KG1 (cell line): ENCODE measurements around the gene LDLRAD3.
A peak's percentile ranks its signal among the peaks of the same experiment; 100 is the strongest.

Source experiments
- DNase-seq: peaks from one replicate; lab custom pipeline; 2025; lab: John Stamatoyannopoulos, UW

LDLRAD3 gene

GRCh38 chr11:36077368-36077767 lies 133.5 kb downstream of the LDLRAD3 start:
- DNase-seq = no peak

GRCh38 chr11:36077886-36078685 lies 134.2 kb downstream of the LDLRAD3 start:
- DNase-seq = no peak

- DNase-seq = no peak
These were observed 134.8 kb downstream of the LDLRAD3 start for GRCh38 chr11:36078686-36079055.

- no peak for DNase-seq
These were observed 136.2 kb downstream of the LDLRAD3 start for GRCh38 chr11:36079878-36080675.

- DNase-seq = no peak
These were observed 137.5 kb downstream of the LDLRAD3 start for GRCh38 chr11:36081274-36081945.

DNA sequence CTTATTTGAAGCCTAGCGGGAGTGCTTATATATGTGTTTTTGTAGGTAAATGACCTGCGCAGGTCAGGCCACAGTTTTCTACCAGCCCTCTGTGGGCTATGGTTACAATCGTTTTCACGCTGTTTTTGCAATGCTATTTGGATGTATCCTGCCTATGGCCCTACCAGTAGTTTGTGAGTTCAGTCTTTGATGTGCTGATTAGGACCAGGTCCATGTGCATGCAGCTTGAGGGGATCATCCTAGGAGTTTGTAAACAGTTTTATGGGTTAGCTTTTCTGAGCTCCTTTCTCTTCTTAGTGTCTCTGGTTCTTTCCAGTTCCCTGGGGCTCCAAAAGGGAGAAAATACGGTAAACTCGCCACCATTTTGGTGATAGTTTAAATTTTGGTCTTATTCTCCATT lies 142.5 kb downstream of the LDLRAD3 start:
- no peak for DNase-seq

DNA sequence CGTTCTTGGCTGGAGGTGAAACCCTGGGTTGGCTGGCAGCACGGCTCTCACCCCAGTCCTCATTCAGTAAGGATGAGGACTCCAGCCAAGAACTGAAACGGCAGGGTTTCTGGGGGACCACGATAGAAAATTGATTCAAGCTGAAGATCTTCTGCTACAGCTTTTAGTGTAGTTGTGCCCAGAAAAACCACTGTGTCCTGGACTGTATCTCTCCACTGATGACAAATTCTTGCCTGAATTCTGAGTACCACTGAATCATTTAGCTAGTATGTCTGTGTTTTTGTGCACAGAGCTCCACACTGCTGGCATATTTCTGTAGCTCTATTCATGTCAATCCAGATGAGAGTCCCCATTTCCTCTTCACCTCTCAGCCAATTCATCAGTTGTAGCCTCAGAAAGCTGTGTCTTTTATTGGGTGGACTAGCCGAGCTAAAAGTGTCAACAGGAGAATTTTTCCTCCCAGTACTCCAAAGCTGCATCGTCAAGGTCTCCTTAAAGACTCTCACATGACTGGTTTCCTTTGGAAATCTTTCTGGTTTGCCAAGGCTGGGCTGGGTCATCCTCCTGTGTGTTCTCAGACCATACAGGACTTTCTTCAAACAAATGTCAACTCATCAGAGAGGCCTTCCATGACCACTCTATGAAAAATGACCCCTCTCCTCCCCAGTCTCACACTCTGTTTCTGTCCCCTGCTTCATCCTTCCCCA lies 144.6 kb downstream of the LDLRAD3 start:
- DNase-seq = no peak

GRCh38 chr11:36089920-36090319 lies 146.1 kb downstream of the LDLRAD3 start:
- no peak for DNase-seq

GRCh38 chr11:36090356-36091109 lies 146.7 kb downstream of the LDLRAD3 start:
- DNase-seq = no peak

DNA sequence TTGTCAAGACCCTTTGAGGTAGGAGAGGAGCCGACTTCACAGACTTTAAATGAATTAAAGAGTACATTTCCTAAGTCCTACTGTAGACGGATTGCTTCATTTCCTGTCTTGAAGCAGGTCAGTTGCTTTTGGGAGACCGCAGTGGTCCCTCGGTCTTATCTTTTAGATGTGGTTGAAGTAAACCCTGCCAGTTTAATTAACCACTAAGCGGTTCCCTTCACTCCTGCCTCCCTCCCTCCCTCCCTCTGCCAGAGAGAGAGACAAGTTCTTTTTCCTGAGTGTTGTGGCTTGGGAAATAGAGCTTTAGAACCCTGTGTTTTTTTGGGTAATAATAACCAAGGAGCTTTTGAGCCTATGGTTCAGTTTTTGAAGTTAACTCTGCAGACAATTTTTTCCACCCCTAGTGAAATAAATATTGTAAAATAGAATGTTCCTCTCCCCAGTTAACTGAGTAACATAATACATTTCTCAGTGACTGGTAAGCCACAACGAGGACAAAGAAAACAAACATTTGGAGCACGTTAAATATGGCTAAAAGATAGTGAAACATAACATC lies 147.5 kb downstream of the LDLRAD3 start:
- DNase-seq = peak; percentile 5

DNA sequence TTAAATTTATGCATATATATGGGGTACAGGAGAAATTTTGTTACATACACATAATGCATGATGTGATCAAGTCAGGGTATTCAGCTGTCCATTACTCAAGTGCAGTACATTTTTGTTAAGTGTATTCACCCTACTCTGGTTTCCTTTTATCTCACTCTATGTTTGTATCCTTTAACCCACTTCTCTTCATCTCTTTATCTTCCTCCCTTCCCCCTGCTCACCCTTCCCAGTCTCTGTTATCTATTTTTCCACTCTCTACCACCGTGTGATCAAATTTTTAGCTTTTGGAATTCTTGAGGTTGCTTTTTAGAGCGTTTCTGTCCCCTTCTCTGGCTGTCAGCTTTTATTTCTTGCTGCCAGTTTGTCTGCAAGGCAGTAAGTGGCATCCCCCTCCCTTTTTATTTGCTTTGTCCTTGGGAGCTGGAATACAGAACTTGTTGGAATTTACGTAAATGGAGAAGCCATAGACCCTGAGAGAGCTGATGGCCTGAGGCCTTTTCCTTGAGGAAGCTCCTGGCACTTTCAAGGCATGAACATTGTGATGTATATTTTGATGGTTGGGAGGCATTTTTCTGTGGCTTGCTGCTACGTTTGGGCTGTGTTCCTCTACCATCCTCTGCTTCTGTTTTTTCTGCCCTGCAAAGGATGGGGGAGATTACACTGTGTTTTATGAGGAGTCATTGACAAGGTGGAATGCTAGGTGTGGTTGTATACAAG lies 148.6 kb downstream of the LDLRAD3 start:
- no peak for DNase-seq

DNA sequence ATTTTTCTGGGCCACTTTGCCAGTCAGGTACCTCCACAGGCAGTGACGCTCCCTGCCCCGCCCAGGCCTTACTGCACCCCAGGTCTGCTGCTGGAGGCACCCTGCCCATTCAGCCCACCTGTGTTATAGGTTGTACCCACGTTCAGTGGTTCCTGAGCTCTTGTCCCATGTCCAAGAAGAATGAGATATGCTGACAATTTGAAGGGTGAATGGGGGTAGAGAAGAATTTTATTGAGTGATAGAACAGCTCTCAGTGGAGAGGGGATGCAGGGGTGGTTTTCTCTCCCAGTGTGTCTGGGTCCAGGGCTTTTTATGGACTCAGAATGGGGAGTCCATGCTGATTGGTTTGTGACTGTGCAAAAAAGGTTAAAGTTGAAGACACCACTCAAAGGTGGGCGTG lies 149.7 kb downstream of the LDLRAD3 start:
- DNase-seq = no peak

DNA sequence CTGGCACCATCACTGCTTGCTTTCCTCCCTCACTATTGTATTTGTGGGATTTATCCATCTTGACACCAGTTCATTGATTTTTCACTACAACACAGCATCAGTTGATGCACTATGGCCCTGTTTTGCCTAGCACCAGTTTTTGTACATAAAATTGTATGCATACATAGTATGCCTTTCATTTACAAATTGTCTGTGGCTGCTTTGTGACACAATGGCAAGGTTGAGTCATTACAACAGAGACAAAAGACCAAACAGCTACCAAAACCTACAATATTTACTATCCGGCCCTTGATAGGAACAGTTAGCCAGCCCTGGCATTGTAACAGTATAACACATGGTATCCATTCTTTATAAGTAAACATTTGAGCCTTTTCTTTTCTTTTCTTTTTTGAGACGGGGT lies 150.3 kb downstream of the LDLRAD3 start:
- no peak for DNase-seq

GRCh38 chr11:36095716-36096115 lies 151.9 kb downstream of the LDLRAD3 start:
- DNase-seq = no peak

GRCh38 chr11:36097219-36097650 lies 153.4 kb downstream of the LDLRAD3 start:
- no peak for DNase-seq

DNA sequence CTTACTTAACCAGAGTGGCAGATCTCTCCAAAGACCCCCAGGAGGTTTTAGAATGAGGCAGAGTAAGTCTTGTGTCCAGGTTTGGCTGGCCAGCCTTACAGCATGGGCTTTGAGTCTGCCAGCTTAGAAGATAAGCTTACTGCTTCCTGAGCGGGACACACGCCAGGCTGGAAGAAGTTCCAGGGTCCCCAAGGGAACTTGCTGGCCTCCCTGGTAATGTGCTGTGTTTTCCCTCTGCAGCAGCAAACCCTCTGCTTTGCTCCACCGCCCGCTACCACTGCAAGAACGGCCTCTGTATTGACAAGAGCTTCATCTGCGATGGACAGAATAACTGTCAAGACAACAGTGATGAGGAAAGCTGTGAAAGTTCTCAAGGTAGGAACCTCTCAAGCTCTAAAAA lies 154.2 kb downstream of the LDLRAD3 start:
- DNase-seq = no peak

GRCh38 chr11:36098853-36099375 lies 155.1 kb downstream of the LDLRAD3 start:
- no peak for DNase-seq

DNA sequence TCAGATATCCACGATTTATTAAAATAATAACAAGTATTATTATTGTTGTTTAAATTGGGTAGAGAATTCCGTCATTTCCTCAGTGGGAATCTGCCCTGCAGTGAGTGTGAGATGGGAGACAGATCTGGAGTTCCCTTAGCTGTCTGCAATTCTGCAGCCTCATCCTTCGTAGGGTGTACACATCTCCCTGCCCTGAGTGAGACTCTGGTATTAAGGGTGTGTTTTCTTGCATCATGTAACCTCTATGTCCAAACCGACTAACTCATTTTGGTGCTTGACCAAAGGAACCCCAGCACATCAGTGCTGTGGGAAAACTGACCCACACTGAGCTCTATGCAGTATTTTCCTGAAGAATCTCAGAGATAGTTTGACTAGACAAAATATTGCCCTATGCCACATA lies 157.6 kb downstream of the LDLRAD3 start:
- no peak for DNase-seq

GRCh38 chr11:36102868-36103267 lies 159.0 kb downstream of the LDLRAD3 start:
- DNase-seq = no peak

DNA sequence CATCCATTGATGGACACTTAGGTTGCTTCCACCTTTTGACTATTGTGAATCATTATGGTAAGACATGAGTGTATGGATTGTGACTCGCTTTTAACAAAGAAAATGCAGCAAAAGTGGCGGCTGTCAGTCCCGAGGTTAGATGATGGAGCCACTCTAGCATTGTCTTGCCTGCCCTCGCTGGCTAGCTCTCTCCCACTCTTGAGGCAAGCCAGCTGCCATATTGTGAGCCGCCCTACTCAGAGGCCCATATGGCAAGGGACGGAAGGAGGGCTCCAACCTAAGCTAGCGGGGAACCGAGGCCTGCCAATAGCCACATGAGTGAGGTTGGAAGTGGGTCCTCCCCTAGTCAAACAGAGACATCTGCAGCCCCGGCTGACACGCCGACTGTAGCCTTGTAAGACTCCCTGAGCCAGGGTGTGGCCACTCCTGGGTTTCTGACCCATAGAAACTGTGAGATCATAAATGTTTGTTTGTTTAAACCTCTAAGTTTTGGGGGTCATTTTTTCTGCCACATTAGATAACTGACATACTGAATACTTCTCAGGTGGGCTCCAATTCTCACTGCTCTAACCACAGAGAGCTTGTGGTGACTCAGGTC lies 160.2 kb downstream of the LDLRAD3 start:
- DNase-seq = no peak
